HG02884 (cell line): ENCODE measurements around the gene RNF14.
A peak's percentile ranks its signal among the peaks of the same experiment; 100 is the strongest.

Source experiments
- ATAC-seq: cut with Tn5 transposase; IDR thresholded peaks from one replicate; pipeline ENCODE4 v1.9.1; 2021; ENCODE audit warnings: mild to moderate bottlenecking, moderate library complexity; ENCODE audit not compliant: unreplicated experiment

RNF14 gene

DNA sequence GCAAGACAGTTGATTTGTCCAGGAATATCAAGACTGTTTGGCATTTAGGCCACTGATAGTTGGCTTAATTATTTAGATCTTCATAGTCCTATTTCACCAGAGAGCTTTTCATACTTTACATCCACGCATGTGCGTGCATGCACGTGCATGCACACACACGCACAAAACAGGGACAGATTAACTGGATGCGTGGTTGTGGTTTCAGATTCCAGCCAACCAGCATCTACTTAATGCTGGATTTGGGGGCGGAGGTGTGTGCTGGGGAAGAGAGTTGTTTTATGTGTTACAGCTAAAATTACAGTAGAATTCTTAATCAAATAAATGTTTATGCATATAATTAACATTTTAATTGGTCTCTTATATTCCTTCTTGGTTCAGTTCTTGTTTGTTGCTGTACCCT lies 7.3 kb downstream of the RNF14 start:
- no peak for ATAC-seq

DNA sequence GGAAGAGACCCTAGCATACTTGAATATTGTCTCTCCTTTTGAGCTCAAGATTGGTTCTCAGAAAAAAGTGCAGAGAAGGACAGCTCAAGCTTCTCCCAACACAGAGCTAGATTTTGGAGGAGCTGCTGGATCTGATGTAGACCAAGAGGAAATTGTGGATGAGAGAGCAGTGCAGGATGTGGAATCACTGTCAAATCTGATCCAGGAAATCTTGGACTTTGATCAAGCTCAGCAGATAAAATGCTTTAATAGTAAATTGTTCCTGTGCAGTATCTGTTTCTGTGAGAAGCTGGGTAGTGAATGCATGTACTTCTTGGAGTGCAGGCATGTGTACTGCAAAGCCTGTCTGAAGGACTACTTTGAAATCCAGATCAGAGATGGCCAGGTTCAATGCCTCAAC lies 9.5 kb downstream of the RNF14 start:
- ATAC-seq = no peak

DNA sequence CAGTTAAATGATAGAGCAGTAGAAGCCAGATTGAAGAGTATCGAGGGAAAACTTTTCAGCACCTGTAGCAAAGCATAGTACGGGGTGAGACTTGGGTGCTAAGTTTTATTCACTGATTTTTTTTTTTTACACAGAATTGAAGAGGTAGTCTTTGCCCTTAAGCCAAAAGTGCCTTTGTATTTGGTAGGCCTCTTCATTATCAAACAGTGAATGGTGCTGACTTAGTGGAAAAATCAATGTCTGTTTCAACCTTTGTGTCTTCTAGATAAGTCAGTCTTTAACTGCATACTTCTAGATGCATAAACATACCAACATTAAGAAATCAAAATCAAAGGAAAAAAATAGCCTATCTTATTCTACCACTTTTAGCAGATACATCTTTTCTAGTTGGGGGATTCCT lies 13.7 kb downstream of the RNF14 start:
- ATAC-seq = no peak

DNA sequence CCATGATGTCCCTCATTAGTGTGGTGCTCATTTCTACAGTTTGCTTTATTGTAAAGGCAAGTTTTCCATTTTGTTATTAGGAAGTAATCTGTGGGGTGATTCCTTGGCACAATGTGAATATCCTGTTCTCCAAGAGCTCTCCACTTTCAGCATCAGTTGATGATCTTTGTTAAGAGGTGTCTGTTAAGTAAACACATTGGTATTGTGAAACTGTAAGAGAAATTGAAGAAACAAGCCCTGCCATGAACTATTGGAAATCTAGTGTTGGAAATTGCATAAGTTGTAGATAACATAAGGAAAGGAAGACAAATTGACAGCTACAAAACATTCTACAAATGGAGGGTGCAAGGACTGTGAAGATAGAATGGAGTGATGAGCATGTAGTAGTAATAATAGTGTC lies 17.2 kb downstream of the RNF14 start:
- no peak for ATAC-seq

DNA sequence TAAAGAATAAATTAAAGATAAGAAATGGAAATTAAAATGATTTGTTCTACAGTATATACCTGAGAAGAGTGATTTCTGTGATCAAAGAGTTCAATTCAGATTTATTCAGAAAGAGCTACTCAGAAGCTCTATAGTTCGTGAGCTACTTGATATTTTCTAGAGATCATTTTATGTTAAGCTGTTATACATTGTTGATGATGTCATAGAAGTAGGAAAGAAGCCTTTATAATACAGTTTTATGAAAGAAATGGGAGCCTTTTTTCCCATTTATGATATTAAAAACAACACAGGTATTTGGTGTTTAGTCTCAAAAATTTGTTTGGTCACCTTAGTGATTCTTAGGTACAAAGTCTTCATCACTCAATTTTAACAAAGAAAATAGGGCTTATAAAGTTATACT lies 20.8 kb downstream of the RNF14 start:
- no peak for ATAC-seq

DNA sequence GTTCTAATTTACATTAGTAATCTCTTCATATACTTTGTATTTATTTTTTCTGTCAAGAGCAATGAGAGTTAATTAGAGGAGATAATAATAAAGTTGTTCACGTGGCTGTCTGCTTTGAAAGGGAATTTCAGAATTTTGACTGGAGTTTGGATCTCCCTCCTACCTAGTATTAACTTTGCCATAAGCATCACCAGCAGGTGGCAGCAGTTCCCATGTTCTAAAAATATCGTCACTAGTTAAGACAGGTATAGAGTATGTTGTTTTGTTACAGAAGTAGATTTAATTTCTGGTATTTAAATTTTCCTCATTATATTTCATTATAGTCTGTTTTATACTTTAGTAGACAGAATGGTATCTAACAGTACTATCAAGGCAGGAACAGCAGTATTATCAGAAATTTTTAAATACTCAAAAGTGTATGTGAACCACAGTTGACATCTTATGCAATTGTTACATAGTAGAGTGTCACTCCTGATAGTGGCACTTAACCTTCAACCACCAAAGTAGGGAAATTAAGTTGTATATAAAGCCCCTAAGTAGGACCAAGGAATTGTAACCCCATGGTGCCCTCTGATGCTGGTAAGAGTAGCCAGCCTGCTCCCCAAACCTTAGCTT lies 23.6 kb downstream of the RNF14 start:
- ATAC-seq = no peak

DNA sequence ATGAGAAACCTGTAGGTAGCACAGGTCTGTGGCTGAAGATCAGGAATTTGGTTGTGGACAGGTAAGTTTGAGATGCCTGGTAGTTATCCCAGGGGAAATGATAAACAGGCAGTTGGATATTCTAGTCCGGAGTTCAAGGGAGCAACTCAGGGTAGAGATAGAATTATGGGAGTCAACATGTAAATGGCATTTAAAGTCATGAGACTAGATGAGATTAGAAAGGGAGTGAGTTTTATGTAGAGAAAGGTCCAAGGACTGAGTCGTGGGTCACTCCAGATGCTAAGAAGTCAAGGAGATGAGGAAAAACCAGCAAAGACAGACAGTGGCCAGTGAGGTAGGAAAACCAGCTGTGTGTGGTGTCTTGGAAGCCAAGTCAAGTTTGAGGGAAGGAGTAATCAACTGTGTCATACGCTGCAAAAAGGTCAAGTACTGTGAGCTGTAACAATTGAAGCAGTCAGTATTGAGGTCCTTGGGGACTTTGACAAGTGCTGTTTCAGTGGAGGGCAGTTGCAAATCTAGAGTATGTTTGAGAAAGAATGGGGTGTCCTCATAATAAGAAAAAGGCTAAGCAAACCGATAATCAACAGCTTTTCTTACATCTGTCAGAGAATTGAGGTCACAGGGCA lies 25.7 kb downstream of the RNF14 start:
- ATAC-seq = no peak

DNA sequence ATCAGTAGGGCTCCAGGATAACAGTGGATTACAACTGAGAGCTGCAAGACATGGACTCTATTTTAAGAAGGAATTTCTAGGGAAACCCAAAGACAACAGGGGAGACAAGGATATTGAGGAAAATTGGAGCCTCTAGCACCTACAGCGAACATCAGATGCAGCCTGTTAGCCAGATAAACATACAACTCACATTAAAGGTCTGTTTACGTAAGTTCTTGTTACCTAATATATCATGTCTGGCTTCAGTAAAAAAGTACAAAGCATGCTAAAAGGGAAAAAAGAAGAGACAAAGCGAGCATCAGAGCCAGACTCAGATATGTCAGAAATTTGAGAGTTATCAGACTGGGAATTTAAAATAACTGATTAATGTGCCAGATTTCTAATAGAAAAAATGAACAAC lies 26.8 kb downstream of the RNF14 start:
- ATAC-seq = no peak

DNA sequence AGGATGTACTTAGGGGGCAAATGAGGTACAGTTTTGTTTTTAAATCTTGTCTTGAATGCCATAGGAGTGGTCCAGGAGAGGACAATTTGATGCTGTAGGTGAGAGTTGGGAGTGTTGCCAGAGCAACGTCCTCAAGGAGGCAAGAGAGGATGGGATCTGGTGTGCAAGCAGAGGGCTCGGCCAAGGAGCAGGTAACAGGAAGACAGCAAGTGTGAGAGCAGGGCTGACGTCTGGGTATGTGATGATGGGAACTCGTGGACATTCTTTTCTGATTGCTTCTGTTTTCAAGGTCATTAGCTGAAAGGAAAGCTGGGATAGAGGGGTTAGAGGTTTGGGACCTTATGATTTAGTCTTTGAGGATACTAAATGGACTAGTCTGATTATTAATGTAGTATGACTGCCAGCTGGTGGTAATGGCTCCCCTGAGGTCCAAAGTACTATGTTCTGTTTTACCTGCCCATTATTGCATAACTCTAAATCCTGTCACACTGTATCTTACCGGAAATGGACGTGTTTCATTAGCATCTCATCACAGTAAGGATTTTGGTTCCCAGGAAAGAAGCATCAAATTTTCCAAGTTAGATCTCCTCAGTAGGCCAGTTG lies 28.6 kb downstream of the RNF14 start:
- ATAC-seq = no peak

DNA sequence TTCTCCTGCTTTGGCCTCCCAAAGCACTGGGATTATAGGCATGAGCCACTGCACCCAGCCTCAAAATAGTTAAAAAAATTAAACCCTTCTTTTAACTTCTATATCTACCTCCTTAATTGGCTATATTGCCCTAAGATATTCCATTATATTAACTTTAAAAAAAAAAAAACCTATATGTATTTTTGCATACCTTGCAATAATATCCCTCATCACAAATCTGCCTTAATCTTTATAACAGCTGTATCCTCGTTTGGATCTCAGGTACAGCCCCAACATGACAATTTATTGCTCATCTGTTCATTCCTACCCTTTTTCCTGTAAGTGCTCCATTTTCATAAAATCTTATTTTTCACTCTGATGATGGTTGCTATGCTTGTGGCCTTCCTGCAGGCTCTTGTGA lies 31.3 kb downstream of the RNF14 start:
- no peak for ATAC-seq

DNA sequence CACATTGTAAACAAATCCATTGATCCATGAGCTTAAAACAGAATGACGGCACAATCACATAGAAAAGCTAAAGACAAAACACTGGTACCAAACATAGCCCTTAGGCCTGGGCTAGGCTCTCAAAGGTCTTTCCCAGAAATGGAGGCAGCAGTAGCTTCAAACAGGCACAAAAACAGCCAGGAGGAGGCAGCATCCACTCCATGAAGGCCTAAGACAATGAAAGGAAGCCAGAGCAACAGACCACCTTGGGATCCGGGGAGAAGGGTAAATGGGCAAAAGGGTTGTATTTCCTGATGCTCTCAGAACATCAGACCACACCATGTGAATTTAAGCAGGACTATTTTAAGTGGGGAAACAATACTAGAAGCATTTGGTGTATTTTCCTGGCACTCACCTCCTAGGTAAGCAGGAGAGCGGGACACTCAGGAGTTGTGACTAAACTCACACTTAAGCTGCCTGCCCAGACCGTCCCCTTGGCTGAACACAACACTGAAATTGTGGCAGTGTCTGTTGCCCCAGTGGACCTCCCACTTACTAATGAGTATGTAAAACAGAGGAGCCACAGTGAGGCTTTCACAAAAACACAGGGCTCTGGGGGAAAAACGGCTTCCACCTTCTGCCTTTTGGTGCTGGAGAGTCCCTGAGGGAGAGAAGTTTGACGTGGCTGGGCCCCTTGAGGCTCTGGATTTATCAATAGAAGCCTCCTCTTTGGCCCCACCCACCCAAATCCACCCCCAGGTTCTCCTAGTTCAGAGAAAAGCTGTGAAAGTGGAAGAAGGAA lies 32.0 kb downstream of the RNF14 start:
- ATAC-seq = no peak

DNA sequence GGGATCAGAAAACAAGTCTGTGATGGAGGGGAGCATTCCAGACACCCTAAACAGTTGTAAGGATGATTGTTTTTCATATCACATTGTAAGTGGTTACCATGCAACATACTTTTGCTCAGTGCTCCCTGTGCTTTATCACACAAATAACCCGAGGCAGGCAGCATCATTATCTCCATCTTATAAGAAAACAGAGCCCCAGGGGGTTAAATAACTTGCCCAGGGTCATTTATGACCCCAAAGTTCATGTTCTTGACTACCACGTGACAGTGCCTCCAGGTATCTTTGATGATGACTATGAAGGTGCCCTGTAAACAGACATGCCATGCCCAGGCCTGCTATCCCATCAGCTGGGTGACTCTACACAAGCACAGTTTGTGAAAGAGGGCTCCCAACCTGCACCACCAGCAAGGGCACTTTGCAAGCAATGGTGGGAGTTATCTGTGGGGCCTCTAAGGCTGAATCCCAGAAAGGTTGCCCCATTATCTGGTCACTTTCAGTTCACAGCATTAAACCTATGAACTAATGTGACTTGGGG lies 34.4 kb downstream of the RNF14 start:
- no peak for ATAC-seq

DNA sequence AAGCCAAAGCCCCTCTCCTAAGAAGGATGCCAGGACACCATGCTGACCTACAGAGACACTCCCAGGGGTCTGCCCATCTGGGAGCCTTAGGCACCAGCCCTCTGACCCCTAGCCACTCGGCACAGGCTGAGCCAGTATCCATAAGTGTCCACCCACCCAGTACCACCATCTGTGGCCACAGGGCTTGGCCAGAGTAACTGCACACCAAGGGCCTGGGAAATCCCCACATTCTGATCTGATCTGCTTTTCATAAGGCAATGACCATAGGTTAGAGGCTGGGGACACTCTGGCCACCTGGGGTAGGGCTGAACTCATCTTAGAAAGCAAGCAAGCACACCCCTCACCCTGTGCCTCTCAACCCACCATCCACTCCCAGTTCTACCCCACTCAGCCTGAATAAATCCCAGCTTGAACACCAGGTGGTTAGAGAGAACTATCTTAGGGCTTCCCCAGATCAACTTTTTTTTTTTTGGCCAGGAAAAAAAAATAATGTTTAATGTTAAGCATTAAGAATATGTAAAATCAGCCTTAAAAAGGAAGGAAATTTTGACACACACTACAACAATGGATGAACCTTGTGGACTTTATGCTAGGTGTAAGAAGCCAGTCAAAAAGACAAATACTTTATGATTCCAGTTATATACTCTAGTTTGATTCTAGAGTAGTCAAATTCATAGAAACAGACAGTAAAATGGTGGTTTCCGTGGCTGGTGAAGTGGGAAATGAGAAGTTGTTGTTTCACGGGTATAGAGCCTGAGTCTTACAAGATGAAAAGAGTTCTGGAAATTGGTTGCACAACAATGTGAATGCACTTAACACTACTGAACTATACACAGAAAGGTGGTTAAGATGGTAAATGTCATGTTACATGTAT lies 37.7 kb downstream of the RNF14 start:
- ATAC-seq = peak; percentile 60

DNA sequence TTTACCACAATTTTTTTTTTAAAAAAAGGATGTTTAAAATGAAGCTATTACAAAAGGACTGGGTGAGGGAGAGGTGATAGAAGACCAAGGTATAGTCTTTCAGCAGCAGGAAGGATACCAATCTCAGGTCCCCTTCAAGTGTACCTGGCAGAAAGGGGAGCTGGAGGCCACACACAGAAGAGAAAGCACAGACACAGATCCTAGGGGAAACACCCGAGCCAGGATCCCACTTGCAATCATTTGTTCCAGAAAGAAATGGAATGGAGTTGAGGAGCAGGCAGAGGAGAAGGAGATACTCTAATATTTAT lies 38.3 kb downstream of the RNF14 start:
- no peak for ATAC-seq

DNA sequence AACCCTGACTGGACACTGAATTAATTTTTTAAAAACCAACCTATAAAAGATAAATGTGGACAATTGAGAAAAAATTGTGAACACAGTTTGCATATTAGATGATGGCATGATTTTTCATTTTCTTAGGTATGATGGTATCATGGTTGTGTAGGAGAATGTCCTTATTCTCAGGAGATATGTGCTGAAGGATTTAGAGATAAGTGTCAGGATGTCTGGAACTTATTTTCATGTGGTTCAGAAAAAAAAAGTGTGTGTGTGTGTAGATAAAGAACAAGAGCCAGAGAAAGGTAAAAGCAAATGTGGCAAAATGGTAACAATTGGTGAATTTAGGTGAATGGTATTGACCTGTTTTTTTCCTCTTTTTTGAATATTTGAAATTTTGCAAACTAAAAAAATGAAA lies 39.9 kb downstream of the RNF14 start:
- ATAC-seq = no peak

DNA sequence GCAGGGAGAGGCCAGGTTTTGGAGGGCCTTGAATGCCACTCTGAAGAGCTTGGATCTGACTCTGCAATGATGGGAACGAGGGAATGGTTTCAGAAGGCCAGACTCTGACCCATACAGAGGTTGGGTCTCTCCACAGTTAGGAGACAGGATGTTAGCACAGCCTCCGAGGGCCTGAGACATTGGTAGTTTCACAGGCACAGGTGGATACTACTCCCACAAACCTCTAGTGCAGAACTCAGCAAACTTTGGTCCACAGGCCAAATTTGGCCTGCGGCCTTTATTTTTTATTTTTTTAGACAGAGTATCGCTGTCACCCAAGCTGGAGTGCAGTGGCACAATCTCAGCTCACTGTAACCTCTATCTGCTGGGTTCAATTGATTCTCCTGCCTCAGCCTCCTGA lies 41.0 kb downstream of the RNF14 start:
- no peak for ATAC-seq

DNA sequence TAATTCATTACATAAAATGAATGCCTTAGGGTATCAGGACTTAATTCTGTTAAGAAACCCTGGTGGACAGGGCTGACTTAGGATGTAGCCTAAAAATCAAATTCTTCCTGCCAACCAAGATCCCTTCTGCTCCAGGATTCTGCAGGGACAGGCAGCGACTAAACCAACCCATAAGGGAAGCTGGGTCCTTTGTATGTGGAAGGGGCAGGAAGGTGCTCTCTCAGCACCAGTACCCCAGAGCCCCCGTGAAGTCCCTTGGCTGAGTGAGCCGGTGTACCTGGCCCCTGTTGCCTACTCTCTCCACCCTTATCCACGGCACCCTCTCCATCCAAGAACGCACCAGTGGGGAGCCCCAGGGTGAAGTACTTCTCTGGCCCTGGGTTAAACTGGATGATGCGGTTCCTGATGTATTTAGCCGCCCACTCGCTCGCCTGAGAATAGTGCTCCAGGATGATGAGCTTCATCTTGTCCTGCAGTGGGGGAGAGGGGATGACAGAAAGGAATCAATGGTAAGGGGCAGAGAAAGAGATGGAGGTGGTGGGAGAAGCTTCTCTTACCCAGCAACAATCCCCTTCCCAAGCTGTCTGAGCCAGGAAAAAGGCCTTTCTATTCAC lies 42.8 kb downstream of the RNF14 start:
- ATAC-seq = no peak

DNA sequence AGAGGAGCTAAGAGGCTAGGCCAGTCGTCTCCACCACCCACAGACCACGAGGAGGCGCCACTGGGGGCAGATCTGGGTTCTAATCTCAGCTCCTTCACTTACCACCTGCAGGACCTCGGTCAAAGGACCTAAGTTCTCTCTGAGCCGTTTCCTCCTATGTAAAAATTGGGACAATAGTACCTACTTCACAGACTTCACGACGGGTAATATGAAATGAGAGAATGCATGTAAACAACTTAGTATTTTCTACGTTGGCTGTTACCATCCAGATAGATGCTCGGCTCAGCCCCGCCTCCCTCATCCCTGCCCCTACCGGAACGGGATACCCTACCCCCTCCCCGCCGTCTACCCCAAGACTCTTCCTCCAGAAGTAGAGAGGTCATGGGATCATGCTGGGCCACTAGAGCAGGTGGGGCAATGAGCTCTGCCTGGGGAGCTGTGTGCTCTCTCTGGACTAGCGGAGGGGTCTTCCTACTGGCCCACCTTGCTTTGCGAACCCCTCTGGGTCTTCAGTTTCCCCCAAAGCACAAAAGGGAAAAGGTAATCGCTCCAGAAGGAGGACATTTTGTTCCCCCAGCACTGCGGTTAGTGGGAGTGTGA lies 43.4 kb downstream of the RNF14 start:
- no peak for ATAC-seq

DNA sequence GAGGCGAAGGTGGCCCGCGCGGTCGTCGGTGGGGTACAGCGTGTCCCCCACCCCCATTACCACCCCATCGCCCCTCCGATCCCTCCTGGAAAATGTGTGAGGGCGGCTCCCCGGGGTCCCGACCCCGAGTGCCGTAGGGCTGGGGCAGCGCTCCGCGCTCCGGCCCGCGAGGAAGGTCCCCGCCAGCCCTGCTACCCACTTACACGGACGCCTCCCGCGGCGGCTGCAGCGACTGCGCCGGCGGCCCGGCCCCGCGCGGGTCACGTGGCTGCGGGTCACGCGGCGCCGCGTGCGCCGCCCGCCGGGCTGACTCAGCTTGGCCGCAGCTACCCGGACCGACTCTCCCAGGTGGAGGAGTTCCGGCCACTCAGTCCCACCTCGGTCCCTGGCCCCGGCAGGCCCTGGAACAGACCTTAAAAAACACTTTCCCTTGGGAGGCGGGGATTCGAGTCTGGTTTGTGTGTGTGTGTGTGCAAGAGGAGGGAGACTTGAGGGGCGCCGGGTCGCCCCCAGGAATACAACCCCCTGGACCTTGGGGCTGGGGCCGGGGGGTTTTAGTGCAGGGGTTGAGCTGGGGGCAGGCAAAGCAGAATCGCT lies 44.0 kb downstream of the RNF14 start, which contains the start of gene GNPDA1:
Gene GNPDA1 (minus strand): TSS at position 236 of the 597 bp plus-strand sequence. CDS start 992 bp downstream, outside the sequence.
- peak; percentile 56 for ATAC-seq
